GM10248 (cell line): Measurements from ENCODE around the gene DNM1.

Experiments used
- CTCF ChIA-PET: fragments of 300-600 bp; sonication (Branson Sonifier 250); formaldehyde crosslinking; extraction: SDS; loops from one replicate; lab custom pipeline; 2021; ENCODE audit warnings: antibody characterized with exemption; lab: Yijun Ruan, JAX
- POLR2A ChIA-PET: fragments of 350-650 bp; sonication (Branson Sonifier 250); formaldehyde crosslinking; extraction: SDS; loops from one replicate; lab custom pipeline; 2020; ENCODE audit warnings: antibody characterized with exemption; lab: Yijun Ruan, JAX
- DNase-seq: peaks from one replicate; pipeline ENCODE4 v3.0.0; 2012; ENCODE audit errors: extremely low spot score
- CTCF ChIP-seq: IDR thresholded peaks from 2 replicates; pipeline ENCODE4 v1.5.1; 2012; ENCODE audit warnings: mild to moderate bottlenecking, low read depth; ENCODE audit errors: extremely low read depth, missing control alignments, control extremely low read depth

DNM1 gene

DNA sequence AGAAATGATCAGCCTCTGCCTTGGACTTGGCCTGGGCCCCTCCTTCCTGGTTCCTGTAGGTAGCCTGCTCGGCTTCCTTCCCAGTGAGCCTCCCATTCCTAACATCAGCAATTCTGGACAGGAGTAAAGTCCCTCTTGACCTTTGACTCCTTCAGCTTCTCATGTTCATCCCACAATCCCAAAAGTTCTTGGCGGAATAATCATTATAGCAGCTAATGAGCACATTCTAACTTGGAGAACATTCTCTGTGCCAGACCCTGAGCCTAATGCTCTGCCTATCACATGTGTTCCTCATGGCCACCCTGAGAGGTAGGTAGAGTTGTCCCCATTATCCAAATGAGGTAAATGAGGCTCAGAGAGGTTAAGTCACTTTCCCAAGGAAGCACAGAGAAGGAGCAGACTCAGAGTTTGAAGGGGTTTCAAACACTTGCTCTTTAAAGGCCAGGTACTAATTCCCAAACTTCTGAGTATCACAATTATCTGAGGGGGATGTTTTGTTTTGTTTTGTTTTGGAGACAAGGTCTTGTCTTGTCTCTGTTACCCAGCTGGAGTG, 94.1 kb downstream of the DNM1 start:
- ChIA-PET POLR2A (no interaction called here), CTCF (interaction anchor here (0.7 to 4.5 kb wide), 5 partner anchors 8 to 68 kb away, joined by 3 to 31 read pairs (median 10); partner anchors contain the start of gene SLC27A4)
- no peak for TF ChIP-seq CTCF
- DNase-seq, result no peak

GRCh38 chr9:128298535-128299482, 95.6 kb downstream of the DNM1 start:
- no peak for TF ChIP-seq CTCF
- CTCF ChIA-PET, result interaction anchor here (1.1 to 4.5 kb wide), 5 partner anchors 11 to 64 kb away, joined by 3 to 31 read pairs (median 4); no protein-coding TSS in a partner anchor
- POLR2A ChIA-PET, result interaction anchor here (0.7 kb wide), 1 partner anchor 36 kb away, joined by 5 read pairs; no protein-coding TSS in a partner anchor
- no peak for DNase-seq

- CTCF ChIA-PET, result interaction anchor here (1.2 to 4.4 kb wide), 4 partner anchors 8 to 134 kb away, joined by 3 to 20 read pairs (median 7); no protein-coding TSS in a partner anchor
- POLR2A ChIA-PET, result interaction anchor here (0.6 kb wide), 1 partner anchor 9 kb away, joined by 3 read pairs; no protein-coding TSS in a partner anchor
- no peak for TF ChIP-seq CTCF
- DNase-seq, result no peak
These were observed 101.2 kb downstream of the DNM1 start for GRCh38 chr9:128304136-128304970.
